ENCODE measurements around the gene HEY2. TPM values are rescaled to one million over a fixed set of nuclear protein-coding genes. Genes with fewer than 3 reads are reported as not detected.

HEY2 gene
- total RNA-seq, 1 experiment from 2014 or later = not detected

- TF ChIP-seq REST (IDR thresholded peaks at IDR 0.05; ENCODE audit: insufficient read depth in 1 of 2, low read depth in 2 of 2, low read length in 1 of 2) (no peak), TCF7L2 (IDR thresholded peaks at IDR 0.05; ENCODE audit: low read depth, low read length) (no peak), CTCF (IDR thresholded peaks at IDR 0.05) (no peak), POLR2AphosphoS5 (IDR thresholded peaks at IDR 0.05; ENCODE audit: low read depth, low read length) (no peak), SIN3A (IDR thresholded peaks at IDR 0.05; ENCODE audit: borderline replicate concordance, insufficient read depth, low read depth, low read length) (no peak)
- CTCF ChIA-PET = no interaction called here
- H3K27me3 ChIP-seq (ENCODE audit: control insufficient read depth, insufficient read depth, low read length) = peaks cover 28% of the 10 kb centered on the region; the same call in 1 of the 2 replicates
- intact Hi-C loops (cut with micrococcal nuclease; ENCODE audit: unreplicated experiment) = no loop called here
- DNase-seq (ENCODE audit: low read depth, low spot score) = no peak
- in situ Hi-C loops (cut with HindIII; ENCODE audit: low pct_unique_long_range_greater_than_20kb, low sequenced_read_pairs) = no loop called here
- H3K9me3 ChIP-seq (ENCODE audit: control insufficient read depth, insufficient read depth, low read depth, low read length) = no peaks in the 10 kb centered on the region
- no peaks in the 10 kb centered on the region for H3K36me3 ChIP-seq (ENCODE audit: control insufficient read depth, insufficient read depth, low read length)
- POLR2A ChIA-PET = no interaction called here
- H3K4me1 ChIP-seq (ENCODE audit: control insufficient read depth, insufficient read depth, low read length) = no peaks in the 10 kb centered on the region
- H3K4me3 ChIP-seq (ENCODE audit: low read depth in 2 of 2, low read length in 2 of 2) = no peak overlapping the region
- no peak overlapping the region for H3K27ac ChIP-seq (ENCODE audit: low read length)
- BruUV-seq (replicated peaks) = no TSS peak
- ATAC-seq = no peak
Measured at GRCh38 chr6:125764121-125764671, 14.8 kb downstream of the HEY2 start.

- no peak for ATAC-seq
- POLR2A ChIA-PET = no interaction called here
- TF ChIP-seq TCF7L2 (IDR thresholded peaks at IDR 0.05; ENCODE audit: low read depth, low read length) (no peak), CTCF (IDR thresholded peaks at IDR 0.05) (no peak), SIN3A (IDR thresholded peaks at IDR 0.05; ENCODE audit: borderline replicate concordance, insufficient read depth, low read depth, low read length) (no peak), REST (IDR thresholded peaks at IDR 0.05; ENCODE audit: insufficient read depth in 1 of 2, low read depth in 2 of 2, low read length in 1 of 2) (no peak), POLR2AphosphoS5 (IDR thresholded peaks at IDR 0.05; ENCODE audit: low read depth, low read length) (no peak)
- DNase-seq (ENCODE audit: low read depth, low spot score) = no peak
- Histone ChIP-seq H3K27ac (ENCODE audit: low read length) (no peak overlapping the region), H3K27me3 (ENCODE audit: control insufficient read depth, insufficient read depth, low read length) (peaks cover 20% of the 10 kb centered on the region; the same call in 1 of the 2 replicates), H3K36me3 (ENCODE audit: control insufficient read depth, insufficient read depth, low read length) (no peaks in the 10 kb centered on the region), H3K4me3 (ENCODE audit: low read depth in 2 of 2, low read length in 2 of 2) (no peak overlapping the region), H3K9me3 (ENCODE audit: control insufficient read depth, insufficient read depth, low read depth, low read length) (no peaks in the 10 kb centered on the region), H3K4me1 (ENCODE audit: control insufficient read depth, insufficient read depth, low read length) (no peaks in the 10 kb centered on the region)
- BruUV-seq (replicated peaks) = no TSS peak
- intact Hi-C loops (cut with micrococcal nuclease; ENCODE audit: unreplicated experiment) (loop anchor here (5.0 kb wide), 2 partner anchors 614 to 894 kb away; partner anchors contain the start of gene TPD52L1), in situ Hi-C loops (cut with HindIII; ENCODE audit: low pct_unique_long_range_greater_than_20kb, low sequenced_read_pairs) (no loop called here)
- CTCF ChIA-PET = interaction anchor here (0.6 kb wide), 1 partner anchor 168 kb away, joined by 9 read pairs; no protein-coding TSS in a partner anchor
Measured at GRCh38 chr6:125765944-125766343, 16.5 kb downstream of the HEY2 start.
